Measurements from ENCODE around the gene RNF17. TPM values are rescaled to one million over a fixed set of nuclear protein-coding genes. Genes with fewer than 3 reads are reported as not detected.

RNF17 gene
- total and polyA plus RNA-seq, 8 donors = 0.15 to 0.43 (median 0.18) TPM; not detected in 5

DNA sequence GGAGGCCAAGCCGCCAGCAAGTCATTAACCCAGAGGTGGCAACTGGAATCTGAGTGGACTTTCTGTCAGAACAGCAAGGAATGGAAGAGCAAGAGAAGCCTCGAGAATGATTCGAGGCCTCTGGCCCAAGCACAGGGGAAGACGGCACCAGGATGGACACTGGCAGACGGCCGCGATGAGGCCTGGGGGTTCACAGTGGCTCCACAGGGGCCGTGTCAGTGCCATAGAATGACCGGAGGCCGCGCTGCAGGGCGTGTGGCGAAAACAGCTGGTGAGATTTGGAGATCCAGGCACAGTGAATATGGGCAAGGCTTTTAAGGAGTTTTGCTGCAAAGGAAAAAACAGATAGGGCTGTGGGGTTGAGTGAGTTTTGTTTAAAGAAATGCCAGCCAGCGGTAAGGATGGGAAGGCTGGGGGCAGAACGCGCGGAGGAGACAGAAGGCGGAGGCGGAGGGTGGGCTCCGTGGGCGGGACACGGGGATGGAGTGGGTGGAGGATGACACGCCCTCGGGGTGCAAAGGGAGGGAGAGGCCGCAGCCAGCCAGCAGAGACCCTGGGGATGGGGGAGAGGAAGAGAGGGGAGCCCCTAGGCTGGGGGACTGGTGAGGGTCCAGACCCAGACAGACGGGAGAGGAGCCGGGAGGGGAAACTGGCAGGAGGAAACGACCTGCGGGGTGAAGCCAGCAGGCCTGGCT, 130.5 kb downstream of the RNF17 start:
- intact Hi-C loops (cut with DNase I; ENCODE audit: low total_unique reads) = no loop called here
- H3K27me3 ChIP-seq = no peaks in the 10 kb centered on the region
- no peaks in the 10 kb centered on the region for H3K9me3 ChIP-seq
- peaks cover 0 to 2% (median 0%) of the 10 kb centered on the region in 4 donors for H3K4me1 ChIP-seq
- no peak for DNase-seq
- no peak overlapping the region for H3K27ac ChIP-seq
- TF ChIP-seq EP300 (IDR thresholded peaks at IDR 0.05) = no peak
- TF ChIP-seq, protein P1, sequence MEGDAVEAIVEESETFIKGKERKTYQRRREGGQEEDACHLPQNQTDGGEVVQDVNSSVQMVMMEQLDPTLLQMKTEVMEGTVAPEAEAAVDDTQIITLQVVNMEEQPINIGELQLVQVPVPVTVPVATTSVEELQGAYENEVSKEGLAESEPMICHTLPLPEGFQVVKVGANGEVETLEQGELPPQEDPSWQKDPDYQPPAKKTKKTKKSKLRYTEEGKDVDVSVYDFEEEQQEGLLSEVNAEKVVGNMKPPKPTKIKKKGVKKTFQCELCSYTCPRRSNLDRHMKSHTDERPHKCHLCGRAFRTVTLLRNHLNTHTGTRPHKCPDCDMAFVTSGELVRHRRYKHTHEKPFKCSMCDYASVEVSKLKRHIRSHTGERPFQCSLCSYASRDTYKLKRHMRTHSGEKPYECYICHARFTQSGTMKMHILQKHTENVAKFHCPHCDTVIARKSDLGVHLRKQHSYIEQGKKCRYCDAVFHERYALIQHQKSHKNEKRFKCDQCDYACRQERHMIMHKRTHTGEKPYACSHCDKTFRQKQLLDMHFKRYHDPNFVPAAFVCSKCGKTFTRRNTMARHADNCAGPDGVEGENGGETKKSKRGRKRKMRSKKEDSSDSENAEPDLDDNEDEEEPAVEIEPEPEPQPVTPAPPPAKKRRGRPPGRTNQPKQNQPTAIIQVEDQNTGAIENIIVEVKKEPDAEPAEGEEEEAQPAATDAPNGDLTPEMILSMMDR (IDR thresholded peaks at IDR 0.05) = no peak
- TF ChIP-seq POLR2A (IDR thresholded peaks at IDR 0.05) = no peak
- no peak for TF ChIP-seq POLR2AphosphoS5 (IDR thresholded peaks at IDR 0.05)
- H3K4me3 ChIP-seq = no peak overlapping the region
- H3K36me3 ChIP-seq = peaks cover 3 to 62% (median 42%) of the 10 kb centered on the region in 4 donors
- 93 to 96% (median 94%) methylated on average over 29 of the region's 29 CpGs for WGBS, 5 donors

DNA sequence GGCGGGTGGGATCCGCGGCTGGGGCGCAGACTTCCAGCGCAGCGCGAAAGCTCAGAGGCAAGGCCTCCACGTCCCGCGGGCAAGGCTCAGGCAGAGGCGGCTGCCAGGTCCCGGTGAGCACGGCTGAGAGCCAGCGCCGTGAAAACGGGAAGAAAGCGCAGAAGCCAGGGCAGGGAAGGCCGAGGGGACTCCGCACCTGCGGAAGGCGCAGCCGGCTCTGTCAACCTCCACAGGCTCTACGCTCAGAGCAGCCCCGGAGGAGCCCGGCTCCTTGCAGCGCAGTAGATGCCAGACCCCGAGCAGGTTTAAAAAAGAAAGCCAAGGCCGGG, 131.0 kb downstream of the RNF17 start:
- 92 to 95% (median 93%) methylated on average over 28 of the region's 28 CpGs for WGBS, 5 donors
- no peaks in the 10 kb centered on the region for H3K27me3 ChIP-seq
- no peak for DNase-seq
- no peaks in the 10 kb centered on the region for H3K9me3 ChIP-seq
- H3K27ac ChIP-seq = no peak overlapping the region
- intact Hi-C loops (cut with DNase I; ENCODE audit: low total_unique reads) = no loop called here
- peaks cover 3 to 63% (median 43%) of the 10 kb centered on the region in 4 donors for H3K36me3 ChIP-seq
- TF ChIP-seq, protein P1 (IDR thresholded peaks at IDR 0.05) = no peak
- TF ChIP-seq POLR2AphosphoS5 (IDR thresholded peaks at IDR 0.05) = no peak
- no peak overlapping the region for H3K4me3 ChIP-seq
- H3K4me1 ChIP-seq = no peaks in the 10 kb centered on the region

DNA sequence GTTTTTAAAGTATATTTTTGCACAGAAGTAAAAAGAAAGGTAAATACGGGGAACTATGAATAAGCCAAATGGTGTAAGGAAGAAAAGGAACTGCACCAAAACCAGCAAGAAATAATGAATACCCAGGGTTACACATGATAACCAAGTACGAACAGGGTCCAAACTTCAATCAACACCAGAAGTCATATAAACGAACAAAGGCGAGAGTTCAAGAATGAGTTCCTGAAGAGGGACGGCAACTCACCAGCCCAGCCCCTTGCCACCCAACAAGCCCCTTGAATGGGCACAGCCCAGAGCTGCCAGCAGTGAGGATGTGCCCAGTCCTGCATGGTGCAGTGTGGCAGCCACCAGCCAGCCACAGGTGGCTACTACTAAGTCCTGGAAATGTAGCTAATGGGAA, 132.1 kb downstream of the RNF17 start:
- intact Hi-C loops (cut with DNase I; ENCODE audit: low total_unique reads) = no loop called here
- Histone ChIP-seq H3K9me3 (no peaks in the 10 kb centered on the region), H3K27ac (no peak overlapping the region), H3K4me3 (no peak overlapping the region), H3K4me1 (no peaks in the 10 kb centered on the region), H3K27me3 (no peaks in the 10 kb centered on the region), H3K36me3 (peaks cover 0 to 63% (median 44%) of the 10 kb centered on the region in 4 donors)
- no peak for DNase-seq
- no peak for TF ChIP-seq POLR2A (IDR thresholded peaks at IDR 0.05)
- no peak for TF ChIP-seq POLR2AphosphoS5 (IDR thresholded peaks at IDR 0.05)
- TF ChIP-seq, protein P1 (IDR thresholded peaks at IDR 0.05) = no peak
- no peak for TF ChIP-seq EP300 (IDR thresholded peaks at IDR 0.05)
- 72 to 94% (median 87%) methylated on average over 5 of the region's 5 CpGs for WGBS, 5 donors

- peaks cover 0 to 53% (median 39%) of the 10 kb centered on the region in 4 donors for H3K36me3 ChIP-seq
- intact Hi-C loops (cut with DNase I; ENCODE audit: low total_unique reads) = no loop called here
- H3K9me3 ChIP-seq = no peaks in the 10 kb centered on the region
- WGBS, 5 donors = 91 to 100% (median 97%) methylated on average over 1 of the region's 1 CpG
- H3K4me1 ChIP-seq = no peaks in the 10 kb centered on the region
- TF ChIP-seq POLR2AphosphoS5 (IDR thresholded peaks at IDR 0.05) (no peak), POLR2A (IDR thresholded peaks at IDR 0.05) (no peak), EP300 (IDR thresholded peaks at IDR 0.05) (no peak)
- TF ChIP-seq, protein P1 (IDR thresholded peaks at IDR 0.05) = no peak
- no peak overlapping the region for H3K27ac ChIP-seq
- H3K4me3 ChIP-seq = no peak overlapping the region
- no peak for DNase-seq
- no peaks in the 10 kb centered on the region for H3K27me3 ChIP-seq
Measured at GRCh38 chr13:24897293-24897692, 133.3 kb downstream of the RNF17 start.

Measured in stomach (tissue), 9 donors.